ENCODE data around the gene RAPH1.

RAPH1 gene

GRCh38 chr2:203535078-203535783 lies at the start of gene RAPH1:
Gene RAPH1, minus strand, starts transcription at chr2:203535301. Its CDS starts 39,948 bp downstream, at chr2:203495353.
- DNase-seq (ENCODE audit: low read depth in 1 of 2, low spot score in 1 of 2): peak; percentile 31 to 49

GRCh38 chr2:203584784-203585183 lies 49.7 kb upstream of the RAPH1 start:
- DNase-seq (ENCODE audit: low read depth in 1 of 2, low spot score in 1 of 2): no peak

GRCh38 chr2:203583701-203584100 lies 48.6 kb upstream of the RAPH1 start:
- DNase-seq (ENCODE audit: low read depth in 1 of 2, low spot score in 1 of 2): no peak

- DNase-seq (ENCODE audit: low read depth in 1 of 2, low spot score in 1 of 2): no peak
These were observed 48.1 kb upstream of the RAPH1 start for GRCh38 chr2:203583084-203583695.

- DNase-seq (ENCODE audit: low read depth in 1 of 2, low spot score in 1 of 2): no peak
These were observed 47.4 kb upstream of the RAPH1 start for GRCh38 chr2:203582468-203582867.

- DNase-seq (ENCODE audit: low read depth in 1 of 2, low spot score in 1 of 2): no peak
These were observed 45.7 kb upstream of the RAPH1 start for GRCh38 chr2:203580844-203581243.

GRCh38 chr2:203579730-203580129 lies 44.6 kb upstream of the RAPH1 start:
- no peak for DNase-seq (ENCODE audit: low read depth in 1 of 2, low spot score in 1 of 2)

GRCh38 chr2:203578759-203579643 lies 43.9 kb upstream of the RAPH1 start:
- no peak for DNase-seq (ENCODE audit: low read depth in 1 of 2, low spot score in 1 of 2)

GRCh38 chr2:203574824-203575223 lies 39.7 kb upstream of the RAPH1 start:
- DNase-seq (ENCODE audit: low read depth in 1 of 2, low spot score in 1 of 2): no peak

GRCh38 chr2:203572316-203572715 lies 37.2 kb upstream of the RAPH1 start:
- no peak for DNase-seq (ENCODE audit: low read depth in 1 of 2, low spot score in 1 of 2)

- DNase-seq (ENCODE audit: low read depth in 1 of 2, low spot score in 1 of 2): no peak
These were observed 34.7 kb upstream of the RAPH1 start for GRCh38 chr2:203569677-203570316.

GRCh38 chr2:203567691-203568090 lies 32.6 kb upstream of the RAPH1 start:
- no peak for DNase-seq (ENCODE audit: low read depth in 1 of 2, low spot score in 1 of 2)

- DNase-seq (ENCODE audit: low read depth in 1 of 2, low spot score in 1 of 2): no peak
These were observed 31.1 kb upstream of the RAPH1 start for GRCh38 chr2:203566161-203566560.

- DNase-seq (ENCODE audit: low read depth in 1 of 2, low spot score in 1 of 2): no peak
These were observed 30.0 kb upstream of the RAPH1 start for GRCh38 chr2:203565076-203565475.

- no peak for DNase-seq (ENCODE audit: low read depth in 1 of 2, low spot score in 1 of 2)
These were observed 27.2 kb upstream of the RAPH1 start for GRCh38 chr2:203562268-203562667.

GRCh38 chr2:203559641-203560040 lies 24.5 kb upstream of the RAPH1 start:
- DNase-seq (ENCODE audit: low read depth in 1 of 2, low spot score in 1 of 2): no peak

GRCh38 chr2:203553784-203554183 lies 18.7 kb upstream of the RAPH1 start:
- no peak for DNase-seq (ENCODE audit: low read depth in 1 of 2, low spot score in 1 of 2)

- DNase-seq (ENCODE audit: low read depth in 1 of 2, low spot score in 1 of 2): no peak
These were observed 16.7 kb upstream of the RAPH1 start for GRCh38 chr2:203551778-203552177.

- no peak for DNase-seq (ENCODE audit: low read depth in 1 of 2, low spot score in 1 of 2)
These were observed 15.2 kb upstream of the RAPH1 start for GRCh38 chr2:203550266-203550665.

GRCh38 chr2:203549406-203549805 lies 14.3 kb upstream of the RAPH1 start:
- no peak for DNase-seq (ENCODE audit: low read depth in 1 of 2, low spot score in 1 of 2)

- DNase-seq (ENCODE audit: low read depth in 1 of 2, low spot score in 1 of 2): no peak
These were observed 13.8 kb upstream of the RAPH1 start for GRCh38 chr2:203548887-203549286.
